Heart left ventricle (tissue), 16 donors: ENCODE measurements around the gene TUBB2A. TPM values are rescaled to one million over a fixed set of nuclear protein-coding genes. Genes with fewer than 3 reads are reported as not detected.

ENCODE experiments used
- ATAC-seq, 4 donors: fragments of 200-7000 bp; cut with Tn5 transposase; one replicate each; pipeline ENCODE4 v1.9.1; 2020 to 2022; ENCODE audit warnings: moderate library complexity in 4 of 4, mild to moderate bottlenecking in 3 of 4, moderate number of reproducible peaks in 1 of 4
- DNase-seq, 5 donors: peaks; one replicate each; pipeline ENCODE4 v3.0.0-alpha.2; 2020
- H3K27ac ChIP-seq, 12 donors: fragments of 200-600 bp; sonication (generic) in 4 of 12; one replicate each; pipeline versions ENCODE4 v1.5.0 to v1.8.0; 2016 to 2022; ENCODE audit warnings: mild to moderate bottlenecking in 2 of 12
- H3K27me3 ChIP-seq, 9 donors: fragments of 200-600 bp; sonication (generic) in 2 of 9; one replicate each; pipeline versions ENCODE4 v1.5.1 to v1.8.0; 2016 to 2022; ENCODE audit warnings: mild to moderate bottlenecking in 3 of 9
- H3K36me3 ChIP-seq, 9 donors: fragments of 200-600 bp; sonication (generic) in 2 of 9; one replicate each; pipeline versions ENCODE4 v1.5.0 to v1.8.0; 2018 to 2022; ENCODE audit warnings: mild to moderate bottlenecking in 2 of 9
- H3K4me1 ChIP-seq, 12 donors: fragments of 200-600 bp; sonication (generic) in 4 of 12; one replicate each; pipeline versions ENCODE4 v1.5.0 to v1.8.0; 2016 to 2022; ENCODE audit warnings: mild to moderate bottlenecking in 3 of 12
- H3K4me3 ChIP-seq, 12 donors: fragments of 200-600 bp; sonication (generic) in 4 of 12; one replicate each; pipeline versions ENCODE4 v1.5.0 to v1.8.0; 2017 to 2022; ENCODE audit warnings: mild to moderate bottlenecking in 9 of 12, moderate library complexity in 4 of 12
- H3K9me3 ChIP-seq, 12 donors: fragments of 200-600 bp; sonication (generic) in 4 of 12; one replicate each; pipeline versions ENCODE4 v1.5.0 to v1.8.0; 2016 to 2022; ENCODE audit warnings: mild to moderate bottlenecking in 1 of 12
- POLR2A ChIP-seq, 2 donors: fragments of 450-650 bp; IDR thresholded peaks; one replicate each; pipeline ENCODE4 v1.6.1; 2017; ENCODE audit warnings: antibody characterized with exemption in 2 of 2, mild to moderate bottlenecking in 2 of 2, moderate library complexity in 2 of 2
- WGBS, 4 donors: extraction: QIAGEN DNeasy Blood & Tissue Kit in 2 of 4; methylation state at CpG; one replicate each; pipeline versions ENCODE4 v1.1.5 to v1.1.7; 2013 to 2018; 5-methylcytosine and 5-hydroxymethylcytosine counted together
- intact Hi-C, 10 donors: fragments of 100-400 bp; cut with DNase I; formaldehyde crosslinking; loops; one replicate each; pipeline versions ENCODE4 v1.11.1 to v1.14.2; 2022
- polyA plus RNA-seq, 2 donors: library from polyadenylated mRNA; stranded (reverse); fragments of 200-250 nt; gene quantifications; one replicate each; pipeline ENCODE4 v1.2.3, GENCODE V29; 2013
- total RNA-seq, 9 donors: library from RNA; depleted of rRNA in 2 of 9; stranded (reverse); fragments of >200 nt in 2 of 9; fragmentation: NEBNext Ultra II Directional in 3 of 9; extraction: Animal tissue kit (Norgen Biotek cat#: 25700) in 3 of 9; gene quantifications; one replicate each; pipeline versions ENCODE4 v1.1.0 to v1.2.4, GENCODE V29; 2016 to 2023
- TF ChIP-seq, protein P1 (sequence below), 12 donors: fragments of 200-600 bp; sonication (generic) in 4 of 12; IDR thresholded peaks; one replicate each; pipeline versions ENCODE4 v1.5.0 to v1.8.0; 2018 to 2022; ENCODE audit warnings: antibody characterized with exemption in 12 of 12, mild to moderate bottlenecking in 5 of 12
- donor health status: ischemic (EF 13 %, LVEDD 7.1; RV severe dilation, severe dysfunction).
- donor health status: healthy with polysubstance abuse.
- donor health status: DM: no; HTN: yes; CAD: no.
- donor health status: DM: no; HTN: no; CAD: no.
- donor health status: ischemic (EF 25% LVEDD 6.9; RV normal size, moderate dysfunction).
- donor health status: ischemic (EF 25% LVEDD 5.7; RV mildly dilated, moderate dysfunction).
- donor health status: healthy.
- donor health status: DM: yes; HTN: yes; CAD: no.
- donor health status: ischemic (EF 35%, LVEDD 5.7; RV mildly dilated, moderate dysfunction).
- donor health status: nonischemic (EF 11% LVEDD 7.7; RV severe dilation, severe dysfunction).
- donor health status: DM: yes; HTN: yes; CAD: no.
- donor health status: PGD.
- donor health status: ischemic (EF 29% LVEDD 5.4; RV normal size, mild dysfunction).
- donor health status: nonischemic (EF 23%, LVEDD 6.1; RV moderate dilation, normal function).

TUBB2A gene
- total and polyA plus RNA-seq, 11 donors: 12.7 to 61.7 (median 26.0) TPM

DNA sequence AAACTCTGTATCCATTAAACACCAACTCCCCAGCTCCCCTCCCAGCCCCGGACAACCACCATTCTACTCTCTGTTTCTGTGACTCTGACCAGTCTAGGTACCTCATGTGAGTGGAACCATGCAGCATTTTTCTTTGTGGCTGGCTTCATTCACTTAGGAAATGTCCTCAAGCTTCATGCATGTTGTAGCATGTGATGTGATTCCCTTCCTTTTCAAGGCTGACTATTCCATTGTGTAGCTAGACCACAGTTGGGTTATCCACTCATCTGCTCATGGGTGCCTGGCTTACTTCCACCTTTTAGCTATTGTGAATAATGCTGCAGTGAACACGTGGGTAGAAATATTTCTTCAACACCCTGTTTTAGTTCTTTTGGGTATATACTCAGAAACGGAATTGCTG, 47.6 kb downstream of the TUBB2A start:
- Histone ChIP-seq H3K4me1 (no peaks in the 10 kb centered on the region), H3K36me3 (peaks cover 0 to 98% (median 88%) of the 10 kb centered on the region in 9 donors), H3K27ac (no peak overlapping the region), H3K9me3 (no peaks in the 10 kb centered on the region), H3K27me3 (no peaks in the 10 kb centered on the region), H3K4me3 (no peak overlapping the region)
- WGBS, 4 donors: 82 to 94% (median 92%) methylated on average over 3 of the region's 3 CpGs
- TF ChIP-seq, protein P1, sequence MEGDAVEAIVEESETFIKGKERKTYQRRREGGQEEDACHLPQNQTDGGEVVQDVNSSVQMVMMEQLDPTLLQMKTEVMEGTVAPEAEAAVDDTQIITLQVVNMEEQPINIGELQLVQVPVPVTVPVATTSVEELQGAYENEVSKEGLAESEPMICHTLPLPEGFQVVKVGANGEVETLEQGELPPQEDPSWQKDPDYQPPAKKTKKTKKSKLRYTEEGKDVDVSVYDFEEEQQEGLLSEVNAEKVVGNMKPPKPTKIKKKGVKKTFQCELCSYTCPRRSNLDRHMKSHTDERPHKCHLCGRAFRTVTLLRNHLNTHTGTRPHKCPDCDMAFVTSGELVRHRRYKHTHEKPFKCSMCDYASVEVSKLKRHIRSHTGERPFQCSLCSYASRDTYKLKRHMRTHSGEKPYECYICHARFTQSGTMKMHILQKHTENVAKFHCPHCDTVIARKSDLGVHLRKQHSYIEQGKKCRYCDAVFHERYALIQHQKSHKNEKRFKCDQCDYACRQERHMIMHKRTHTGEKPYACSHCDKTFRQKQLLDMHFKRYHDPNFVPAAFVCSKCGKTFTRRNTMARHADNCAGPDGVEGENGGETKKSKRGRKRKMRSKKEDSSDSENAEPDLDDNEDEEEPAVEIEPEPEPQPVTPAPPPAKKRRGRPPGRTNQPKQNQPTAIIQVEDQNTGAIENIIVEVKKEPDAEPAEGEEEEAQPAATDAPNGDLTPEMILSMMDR (IDR thresholded peaks at IDR 0.05): no peak
- TF ChIP-seq POLR2A (IDR thresholded peaks at IDR 0.05): no peak
- ATAC-seq: no peak
- intact Hi-C loops: loop anchor here in 1 of 10 donors (5.0 kb wide), 1 partner anchor 37 kb away; no protein-coding TSS in a partner anchor
- DNase-seq: no peak

DNA sequence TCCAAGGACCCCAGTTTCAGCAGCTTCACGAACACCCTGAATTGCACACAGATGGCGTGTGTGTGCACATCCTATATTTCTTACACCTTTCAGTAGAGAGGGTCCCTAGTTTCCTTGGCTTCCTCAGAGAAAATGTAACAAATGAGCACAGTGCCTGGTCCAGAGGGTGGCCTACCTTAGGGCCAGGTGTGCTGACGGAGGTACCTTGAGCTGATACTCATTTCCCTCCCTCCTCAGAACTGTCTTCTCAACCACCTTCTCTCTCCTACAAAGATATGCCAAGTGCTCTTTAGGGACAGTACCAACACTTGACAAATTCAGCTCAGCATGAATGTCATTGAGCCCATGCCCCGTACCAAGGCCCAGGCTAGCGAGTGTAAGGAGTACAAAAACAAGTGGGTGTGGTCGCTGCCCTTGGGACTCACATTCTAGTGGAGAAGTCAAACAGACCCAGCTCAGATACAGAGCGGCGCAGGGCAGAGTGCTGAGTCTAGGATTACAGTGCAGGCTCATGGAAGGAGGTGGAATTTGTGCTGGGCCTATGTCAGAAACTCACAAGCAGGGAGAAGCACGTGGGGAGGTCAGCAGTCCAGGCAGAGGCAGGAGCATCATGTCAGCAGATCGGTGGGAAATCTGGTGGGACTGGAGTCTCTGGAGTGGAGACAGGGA, 48.5 kb downstream of the TUBB2A start:
- Histone ChIP-seq H3K27ac (no peak overlapping the region), H3K4me1 (no peaks in the 10 kb centered on the region), H3K36me3 (peaks cover 0 to 98% (median 87%) of the 10 kb centered on the region in 9 donors), H3K9me3 (no peaks in the 10 kb centered on the region), H3K4me3 (no peak overlapping the region), H3K27me3 (no peaks in the 10 kb centered on the region)
- intact Hi-C loops: no loop called here
- DNase-seq (no peak), ATAC-seq (peak in 2 of 4 donors; percentile 20 to 24)
- 81 to 87% (median 85%) methylated on average over 10 of the region's 10 CpGs for WGBS, 4 donors
- TF ChIP-seq, protein P1 (IDR thresholded peaks at IDR 0.05): no peak
- TF ChIP-seq POLR2A (IDR thresholded peaks at IDR 0.05): no peak

Other genes with a start within 250 kb of the TUBB2A start
- gene SERPINB6, start 186.0 kb downstream of the TUBB2A start, total RNA-seq: 100 to 1,000 TPM; 168 to 246 (median 188) TPM
- 100 to 1,000 TPM; 146 to 157 TPM for gene SERPINB6, start 186.0 kb downstream of the TUBB2A start, polyA plus RNA-seq
- 10 to 100 TPM; 37.0 to 76.0 (median 62.8) TPM for gene NQO2, start 157.7 kb downstream of the TUBB2A start, total RNA-seq
- 10 to 100 TPM; 40.8 to 85.4 TPM for gene NQO2, start 157.7 kb downstream of the TUBB2A start, polyA plus RNA-seq
- 10 to 100 TPM in 3 of 9 donors, 1 to 10 TPM in 6; 5.3 to 16.3 (median 7.1) TPM for gene RIPK1, start 89.0 kb downstream of the TUBB2A start, total RNA-seq
- 1 to 10 TPM; 5.5 to 8.0 TPM for gene RIPK1, start 89.0 kb downstream of the TUBB2A start, polyA plus RNA-seq
- 10 to 100 TPM; 11.5 to 38.2 (median 17.2) TPM for gene BPHL, start 38.8 kb downstream of the TUBB2A start, total RNA-seq
- gene BPHL, start 38.8 kb downstream of the TUBB2A start, polyA plus RNA-seq: 10 to 100 TPM in 1 of 2 donors, 1 to 10 TPM in 1; 4.8 to 13.3 TPM
- gene TUBB2B, start 70.1 kb upstream of the TUBB2A start, total RNA-seq: 1 to 10 TPM in 8 of 9 donors, under 1 TPM in 1; 0.90 to 3.4 (median 1.5) TPM
- gene TUBB2B, start 70.1 kb upstream of the TUBB2A start, polyA plus RNA-seq: 1 to 10 TPM; 1.1 to 2.8 TPM
- gene PSMG4, start 101.4 kb upstream of the TUBB2A start, total RNA-seq: 10 to 100 TPM in 4 of 9 donors, 1 to 10 TPM in 5; 6.2 to 12.6 (median 9.7) TPM
- gene PSMG4, start 101.4 kb upstream of the TUBB2A start, polyA plus RNA-seq: 10 to 100 TPM in 1 of 2 donors, 1 to 10 TPM in 1; 8.7 to 21.7 TPM